ENCODE measurements around the gene SLC6A12. TPM values are rescaled to one million over a fixed set of nuclear protein-coding genes. Genes with fewer than 3 reads are reported as not detected.

The SLC6A12 gene
- total RNA-seq, 1 donor: not detected

DNA sequence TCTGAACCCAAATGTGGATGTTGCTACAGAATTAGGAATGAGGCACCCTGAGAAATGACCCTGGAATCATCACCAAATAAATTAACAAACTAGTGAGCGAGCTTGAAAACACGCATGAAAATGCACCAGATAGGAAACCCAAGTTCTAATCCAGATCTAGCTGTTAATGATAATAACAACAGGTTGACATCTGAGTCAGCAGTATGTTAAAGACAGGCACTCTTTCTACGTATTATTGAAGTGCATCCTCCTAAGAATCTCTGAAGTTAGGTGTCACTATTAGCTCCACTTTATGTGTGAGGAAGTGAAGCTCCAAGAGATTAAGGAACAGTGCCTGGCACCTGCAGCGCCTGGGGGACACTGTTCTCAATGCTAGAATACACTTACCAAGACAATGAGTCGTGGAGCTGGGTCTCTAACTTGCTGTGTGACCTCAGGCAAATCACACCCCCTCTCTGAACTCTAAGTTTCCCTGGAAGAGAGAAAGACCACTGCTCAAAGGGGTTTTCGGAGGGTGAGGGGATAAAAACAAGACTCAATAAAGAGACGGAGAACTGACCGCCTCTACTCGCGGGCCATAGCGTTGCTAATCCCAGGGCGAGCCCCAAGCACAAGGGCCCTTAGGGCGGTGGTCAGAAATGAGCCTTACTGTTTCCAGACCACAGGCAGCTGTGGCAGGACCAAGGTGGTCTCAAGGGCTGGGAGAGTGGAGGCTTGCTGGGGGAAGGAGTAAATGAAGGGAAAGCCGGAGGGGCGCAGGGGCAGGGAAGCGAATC is 2.1 kb downstream of the SLC6A12 start:
- H3K4me3 ChIP-seq (ENCODE audit: low read depth, low read length): no peak overlapping the region
- TF ChIP-seq, protein P1, sequence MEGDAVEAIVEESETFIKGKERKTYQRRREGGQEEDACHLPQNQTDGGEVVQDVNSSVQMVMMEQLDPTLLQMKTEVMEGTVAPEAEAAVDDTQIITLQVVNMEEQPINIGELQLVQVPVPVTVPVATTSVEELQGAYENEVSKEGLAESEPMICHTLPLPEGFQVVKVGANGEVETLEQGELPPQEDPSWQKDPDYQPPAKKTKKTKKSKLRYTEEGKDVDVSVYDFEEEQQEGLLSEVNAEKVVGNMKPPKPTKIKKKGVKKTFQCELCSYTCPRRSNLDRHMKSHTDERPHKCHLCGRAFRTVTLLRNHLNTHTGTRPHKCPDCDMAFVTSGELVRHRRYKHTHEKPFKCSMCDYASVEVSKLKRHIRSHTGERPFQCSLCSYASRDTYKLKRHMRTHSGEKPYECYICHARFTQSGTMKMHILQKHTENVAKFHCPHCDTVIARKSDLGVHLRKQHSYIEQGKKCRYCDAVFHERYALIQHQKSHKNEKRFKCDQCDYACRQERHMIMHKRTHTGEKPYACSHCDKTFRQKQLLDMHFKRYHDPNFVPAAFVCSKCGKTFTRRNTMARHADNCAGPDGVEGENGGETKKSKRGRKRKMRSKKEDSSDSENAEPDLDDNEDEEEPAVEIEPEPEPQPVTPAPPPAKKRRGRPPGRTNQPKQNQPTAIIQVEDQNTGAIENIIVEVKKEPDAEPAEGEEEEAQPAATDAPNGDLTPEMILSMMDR (IDR thresholded peaks at IDR 0.05; ENCODE audit: insufficient read depth, low read depth, low read length): no peak
- no peak for DNase-seq (ENCODE audit: low read depth)

DNA sequence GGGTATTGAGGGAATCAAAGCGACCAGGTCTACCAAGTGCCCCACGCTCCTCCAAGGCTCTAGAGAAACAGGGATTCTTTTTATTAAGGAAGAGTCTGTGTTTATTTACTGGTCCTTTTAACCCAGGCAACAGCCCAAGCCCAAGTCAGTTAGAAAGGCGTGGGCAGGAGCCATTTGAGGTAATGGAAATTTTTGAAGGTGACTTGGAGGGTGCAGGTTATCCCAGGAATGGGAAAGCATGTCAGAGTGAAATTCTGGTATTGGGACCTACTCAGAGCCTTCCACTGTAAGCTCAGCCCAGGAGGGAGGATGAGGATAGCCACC is 2.9 kb downstream of the SLC6A12 start:
- H3K4me3 ChIP-seq (ENCODE audit: low read depth, low read length): no peak overlapping the region
- TF ChIP-seq, protein P1 (IDR thresholded peaks at IDR 0.05; ENCODE audit: insufficient read depth, low read depth, low read length): no peak
- no peak for DNase-seq (ENCODE audit: low read depth)

DNA sequence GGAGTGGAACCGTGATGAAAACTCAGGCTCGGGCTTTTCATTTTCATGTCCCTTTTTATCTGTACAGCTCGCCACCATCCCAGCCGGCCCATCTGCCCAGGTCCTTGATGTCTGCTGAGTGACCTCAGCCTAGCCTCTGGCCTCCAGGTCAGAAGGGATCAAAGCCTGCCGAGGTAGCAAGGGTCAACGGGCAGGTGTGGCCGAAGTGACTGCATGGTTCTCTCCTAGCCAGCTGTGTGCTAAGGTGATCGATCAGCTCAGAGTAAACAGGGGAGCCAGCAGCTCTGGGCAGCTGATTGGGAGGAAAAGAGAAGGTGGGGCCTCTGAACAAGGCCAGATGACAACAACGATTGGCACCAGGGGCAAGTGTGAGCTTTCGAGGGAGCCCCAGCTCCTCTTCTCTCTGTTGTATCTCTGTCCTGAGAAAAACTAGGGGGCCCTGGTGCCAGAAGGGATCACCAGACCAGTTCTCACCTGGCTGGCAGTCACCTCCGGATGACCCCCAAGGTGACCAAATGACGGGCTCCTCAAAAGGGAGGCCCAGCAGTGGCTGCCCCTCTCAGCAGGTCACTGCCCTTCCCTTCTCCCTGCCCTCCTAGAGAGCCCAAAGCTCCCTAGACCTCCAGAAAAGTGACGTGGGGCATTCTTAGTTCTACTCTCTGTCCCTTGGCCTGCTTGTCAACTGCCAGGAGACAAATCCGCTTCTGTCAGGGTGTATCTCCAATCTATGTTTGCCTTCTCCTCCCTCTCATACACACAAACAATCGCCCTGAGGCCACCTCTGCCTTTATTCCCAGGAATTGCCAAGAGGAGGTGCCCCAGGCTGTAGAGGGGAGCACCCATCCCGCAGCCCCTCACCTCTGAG is 3.4 kb downstream of the SLC6A12 start:
- DNase-seq (ENCODE audit: low read depth): no peak
- TF ChIP-seq, protein P1 (IDR thresholded peaks at IDR 0.05; ENCODE audit: insufficient read depth, low read depth, low read length): no peak
- H3K4me3 ChIP-seq (ENCODE audit: low read depth, low read length): no peak overlapping the region

DNA sequence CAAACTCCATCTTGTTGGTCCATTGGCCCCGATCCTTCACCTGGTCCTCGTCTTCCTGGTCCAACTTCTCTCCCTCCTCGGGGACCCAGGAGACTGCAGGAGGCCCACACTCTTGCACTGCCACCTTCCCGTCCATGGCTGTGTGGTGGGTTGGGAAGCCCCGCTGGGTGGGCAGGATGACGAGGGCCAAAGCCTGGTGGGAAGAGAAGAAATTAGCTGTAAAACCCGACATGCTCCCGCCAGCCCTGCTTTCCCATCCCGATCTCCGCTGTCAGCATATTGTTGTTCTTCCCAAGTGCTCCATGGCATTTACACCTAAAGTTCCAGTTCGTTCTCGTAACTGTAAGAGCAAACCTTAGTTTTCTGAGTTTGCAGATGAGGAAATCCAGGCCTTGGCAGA is 4.1 kb downstream of the SLC6A12 start:
- H3K4me3 ChIP-seq (ENCODE audit: low read depth, low read length): no peak overlapping the region
- TF ChIP-seq, protein P1 (IDR thresholded peaks at IDR 0.05; ENCODE audit: insufficient read depth, low read depth, low read length): no peak
- no peak for DNase-seq (ENCODE audit: low read depth)

DNA sequence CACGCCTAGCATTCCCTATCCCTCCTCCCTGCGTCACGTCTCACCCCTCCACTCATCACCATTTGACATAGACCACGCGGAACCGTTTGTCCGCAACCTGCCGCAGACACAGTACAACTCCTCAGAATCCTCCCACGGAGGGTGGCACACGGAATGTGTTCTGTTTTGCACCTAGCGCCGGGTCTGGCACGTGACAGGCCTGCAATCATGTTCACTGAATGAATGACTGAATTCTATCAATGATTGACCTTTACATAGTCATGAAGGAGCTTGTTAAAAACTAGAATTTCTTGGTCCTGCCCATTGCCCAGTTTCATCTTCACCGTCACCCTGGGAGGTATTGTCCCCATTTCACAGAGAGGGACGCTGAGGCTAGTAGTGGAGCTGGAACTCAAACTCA is 4.7 kb downstream of the SLC6A12 start:
- TF ChIP-seq, protein P1 (IDR thresholded peaks at IDR 0.05; ENCODE audit: insufficient read depth, low read depth, low read length): no peak
- H3K4me3 ChIP-seq (ENCODE audit: low read depth, low read length): no peak overlapping the region
- DNase-seq (ENCODE audit: low read depth): no peak

DNA sequence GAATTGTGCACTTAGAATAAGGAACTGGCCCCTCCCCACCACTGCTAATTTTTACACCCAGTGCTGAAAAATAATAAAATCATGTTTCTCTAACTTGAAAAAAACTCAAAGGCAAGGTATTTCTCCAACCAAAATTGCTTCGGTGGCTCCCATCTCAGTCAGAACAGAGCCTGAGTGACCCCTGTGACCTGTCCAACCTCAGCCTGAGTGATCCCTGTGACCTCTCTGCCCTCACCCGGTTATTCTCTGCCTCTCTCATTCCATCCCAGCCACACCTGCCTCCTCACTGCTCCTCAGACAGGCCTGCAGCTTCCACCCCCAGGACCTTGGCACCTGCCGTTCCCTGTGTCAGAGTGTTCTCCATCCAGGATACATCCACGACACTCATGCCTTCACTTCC is 5.1 kb downstream of the SLC6A12 start:
- no peak overlapping the region for H3K4me3 ChIP-seq (ENCODE audit: low read depth, low read length)
- TF ChIP-seq, protein P1 (IDR thresholded peaks at IDR 0.05; ENCODE audit: insufficient read depth, low read depth, low read length): no peak
- no peak for DNase-seq (ENCODE audit: low read depth)

Measured in fibroblast of villous mesenchyme (primary cell).